KMS-11 (cell line): Measurements from ENCODE around the gene MED10.

ENCODE experiments used
- H2AFZ ChIP-seq: fragments of 200-600 bp; sonication (generic); 2 replicates; pipeline ENCODE4 v1.6.1; 2016; ENCODE audit warnings: antibody characterized with exemption, mixed run types, low read depth
- H3K27ac ChIP-seq: fragments of 200-600 bp; sonication (generic); 2 replicates; pipeline ENCODE4 v1.6.1; 2016; ENCODE audit warnings: mild to moderate bottlenecking, mixed run types
- H3K27me3 ChIP-seq: fragments of 200-600 bp; sonication (generic); 2 replicates; pipeline ENCODE4 v1.6.1; 2017; ENCODE audit warnings: mild to moderate bottlenecking, low read depth, mixed run types, moderate library complexity; ENCODE audit not compliant: insufficient read depth
- H3K36me3 ChIP-seq: fragments of 200-600 bp; sonication (generic); 2 replicates; pipeline ENCODE4 v1.6.1; 2017; ENCODE audit warnings: mild to moderate bottlenecking, mixed run types; ENCODE audit not compliant: insufficient read depth
- H3K4me1 ChIP-seq: fragments of 200-600 bp; sonication (generic); 2 replicates; pipeline ENCODE4 v1.6.1; 2016; ENCODE audit warnings: mild to moderate bottlenecking, low read depth, mixed run types; ENCODE audit not compliant: poor library complexity, severe bottlenecking
- H3K4me2 ChIP-seq: fragments of 200-600 bp; sonication (generic); 2 replicates; pipeline ENCODE4 v1.7.0; 2016; ENCODE audit warnings: mild to moderate bottlenecking, mixed run types
- H3K4me3 ChIP-seq: fragments of 200-600 bp; sonication (generic); IDR thresholded peaks from 2 replicates; pipeline ENCODE4 v1.6.1; 2017; ENCODE audit warnings: low read depth, low read length, mixed read lengths; ENCODE audit not compliant: insufficient read depth
- H3K79me2 ChIP-seq: fragments of 200-600 bp; sonication (generic); 2 replicates; pipeline ENCODE4 v1.6.1; 2016; ENCODE audit warnings: low read depth, mixed run types; ENCODE audit not compliant: insufficient read depth
- H3K9ac ChIP-seq: fragments of 200-600 bp; sonication (generic); 2 replicates; pipeline ENCODE4 v1.6.1; 2016; ENCODE audit warnings: mild to moderate bottlenecking, mixed run types
- H4K20me1 ChIP-seq: fragments of 200-600 bp; sonication (generic); 2 replicates; pipeline ENCODE4 v1.6.1; 2016; ENCODE audit warnings: mild to moderate bottlenecking, mixed run types; ENCODE audit not compliant: insufficient read depth
- TF ChIP-seq, protein P1 (sequence below): fragments of 200-600 bp; sonication (generic); conservative IDR thresholded peaks from 2 replicates; pipeline ENCODE4 v1.6.1; 2017; ENCODE audit warnings: low read depth, mild to moderate bottlenecking, antibody characterized with exemption, low read length, moderate library complexity, mixed read lengths

MED10 gene

DNA sequence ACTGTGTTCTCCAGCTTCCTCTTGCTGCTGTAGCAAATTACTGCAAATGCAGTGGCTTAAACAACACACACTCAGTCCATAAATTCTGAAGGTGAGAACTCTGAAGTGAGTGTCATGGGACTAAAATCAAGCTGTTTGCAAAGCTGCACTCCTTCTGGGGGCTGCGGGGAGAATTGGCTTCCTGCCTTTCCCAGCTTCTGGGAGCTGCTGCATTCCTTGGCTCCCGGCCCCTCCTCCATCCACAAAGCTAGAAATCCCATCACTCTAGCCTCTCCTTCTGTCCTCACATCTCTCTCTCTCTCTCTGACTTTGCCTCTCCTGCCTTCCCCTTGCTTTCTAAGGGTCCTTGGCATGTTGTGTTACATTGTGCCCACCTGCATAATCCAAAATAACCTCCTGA is 14.2 kb upstream of the MED10 start:
- no peak overlapping the region for H3K9ac ChIP-seq
- H2AFZ ChIP-seq: no peak overlapping the region
- no peaks in the 10 kb centered on the region for H3K27me3 ChIP-seq
- H3K4me2 ChIP-seq: no peak overlapping the region
- TF ChIP-seq, protein P1, sequence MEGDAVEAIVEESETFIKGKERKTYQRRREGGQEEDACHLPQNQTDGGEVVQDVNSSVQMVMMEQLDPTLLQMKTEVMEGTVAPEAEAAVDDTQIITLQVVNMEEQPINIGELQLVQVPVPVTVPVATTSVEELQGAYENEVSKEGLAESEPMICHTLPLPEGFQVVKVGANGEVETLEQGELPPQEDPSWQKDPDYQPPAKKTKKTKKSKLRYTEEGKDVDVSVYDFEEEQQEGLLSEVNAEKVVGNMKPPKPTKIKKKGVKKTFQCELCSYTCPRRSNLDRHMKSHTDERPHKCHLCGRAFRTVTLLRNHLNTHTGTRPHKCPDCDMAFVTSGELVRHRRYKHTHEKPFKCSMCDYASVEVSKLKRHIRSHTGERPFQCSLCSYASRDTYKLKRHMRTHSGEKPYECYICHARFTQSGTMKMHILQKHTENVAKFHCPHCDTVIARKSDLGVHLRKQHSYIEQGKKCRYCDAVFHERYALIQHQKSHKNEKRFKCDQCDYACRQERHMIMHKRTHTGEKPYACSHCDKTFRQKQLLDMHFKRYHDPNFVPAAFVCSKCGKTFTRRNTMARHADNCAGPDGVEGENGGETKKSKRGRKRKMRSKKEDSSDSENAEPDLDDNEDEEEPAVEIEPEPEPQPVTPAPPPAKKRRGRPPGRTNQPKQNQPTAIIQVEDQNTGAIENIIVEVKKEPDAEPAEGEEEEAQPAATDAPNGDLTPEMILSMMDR: no peak
- no peak overlapping the region for H3K27ac ChIP-seq
- no peaks in the 10 kb centered on the region for H4K20me1 ChIP-seq
- no peak overlapping the region for H3K4me3 ChIP-seq
- H3K36me3 ChIP-seq: no peaks in the 10 kb centered on the region
- H3K4me1 ChIP-seq: peaks cover 15% of the 10 kb centered on the region
- no peaks in the 10 kb centered on the region for H3K79me2 ChIP-seq

DNA sequence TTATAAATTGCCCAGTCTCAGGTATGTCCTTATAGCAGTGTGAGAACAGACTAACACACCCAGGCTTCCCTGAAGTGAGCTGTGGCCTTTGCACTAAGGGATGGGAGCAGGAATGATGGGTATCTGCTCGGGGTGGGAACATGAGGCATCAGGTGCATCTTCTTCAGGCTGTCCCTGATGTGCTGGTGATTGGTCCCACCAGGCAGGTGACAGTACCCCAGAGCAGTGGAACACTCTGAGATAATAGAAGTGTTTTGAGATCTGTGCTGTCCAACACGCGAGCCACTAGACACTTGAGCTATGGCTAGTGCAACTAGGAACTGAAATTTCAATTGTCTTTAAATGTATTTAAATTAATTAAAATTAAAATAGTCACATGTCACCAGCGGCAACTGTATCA is 12.8 kb upstream of the MED10 start:
- Histone ChIP-seq H3K9ac (no peak overlapping the region), H3K27ac (no peak overlapping the region), H3K4me2 (no peak overlapping the region), H3K36me3 (no peaks in the 10 kb centered on the region), H3K79me2 (no peaks in the 10 kb centered on the region), H3K27me3 (no peaks in the 10 kb centered on the region), H3K4me1 (peaks cover 15% of the 10 kb centered on the region), H2AFZ (no peak overlapping the region), H3K4me3 (no peak overlapping the region), H4K20me1 (no peaks in the 10 kb centered on the region)
- TF ChIP-seq, protein P1: no peak

DNA sequence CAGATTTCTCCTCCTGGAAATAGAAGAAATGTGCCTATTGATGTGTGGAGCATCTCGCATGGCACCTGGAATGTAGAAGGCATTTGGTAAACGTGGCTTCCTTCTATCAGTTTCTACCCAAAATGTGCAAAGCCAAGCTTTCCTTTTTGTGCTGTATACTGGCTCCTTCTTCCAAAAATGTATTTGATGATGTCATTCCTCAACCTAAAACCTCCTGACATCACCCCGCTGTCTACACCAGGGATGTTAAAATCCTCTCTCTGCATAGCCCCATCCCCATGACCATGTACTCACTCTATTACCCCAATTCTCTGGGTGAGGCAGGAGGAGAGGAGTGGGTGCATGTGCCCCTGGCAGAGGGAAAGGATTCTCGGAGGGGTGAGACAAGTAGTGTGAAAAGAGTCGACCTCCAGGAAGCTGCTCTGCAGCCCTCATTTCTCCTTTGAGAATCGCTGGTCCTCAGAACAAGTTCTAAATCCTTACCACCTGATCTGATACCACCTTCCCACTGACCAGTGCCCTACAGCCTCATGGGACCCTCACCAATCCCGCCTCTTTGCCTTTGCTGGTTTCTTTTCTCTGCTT is 11.7 kb upstream of the MED10 start:
- H3K4me1 ChIP-seq: peaks cover 15% of the 10 kb centered on the region
- H3K79me2 ChIP-seq: no peaks in the 10 kb centered on the region
- H3K27me3 ChIP-seq: no peaks in the 10 kb centered on the region
- no peak overlapping the region for H2AFZ ChIP-seq
- TF ChIP-seq, protein P1: no peak
- H3K27ac ChIP-seq: no peak overlapping the region
- no peak overlapping the region for H3K9ac ChIP-seq
- H3K4me2 ChIP-seq: no peak overlapping the region
- H4K20me1 ChIP-seq: no peaks in the 10 kb centered on the region
- H3K4me3 ChIP-seq: no peak overlapping the region
- no peaks in the 10 kb centered on the region for H3K36me3 ChIP-seq

DNA sequence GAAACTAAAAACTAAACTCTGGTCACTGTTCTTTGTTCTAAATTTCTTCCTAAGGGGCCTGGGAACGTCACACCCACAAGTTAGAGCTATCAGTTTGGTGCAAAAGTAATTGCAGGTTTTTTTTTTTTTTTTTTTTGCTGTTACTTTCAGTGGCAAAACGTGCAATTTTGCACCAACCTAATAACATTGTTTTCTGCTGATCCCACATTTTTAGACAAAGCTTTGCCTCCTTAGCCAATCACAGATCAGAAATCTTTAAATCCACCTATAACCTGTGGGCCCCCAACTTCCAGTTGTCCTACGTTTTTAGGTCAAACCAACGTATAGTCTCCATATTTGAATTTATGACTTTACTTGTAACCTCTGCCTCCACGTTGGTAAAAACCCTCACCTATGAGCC is 11.1 kb upstream of the MED10 start:
- H4K20me1 ChIP-seq: no peaks in the 10 kb centered on the region
- no peaks in the 10 kb centered on the region for H3K79me2 ChIP-seq

More for the DNA sequence above, 11.1 kb upstream of the MED10 start:
- Histone ChIP-seq H3K27me3 (no peaks in the 10 kb centered on the region), H3K36me3 (no peaks in the 10 kb centered on the region), H3K4me1 (peaks cover 14% of the 10 kb centered on the region), H3K4me3 (no peak overlapping the region), H3K27ac (no peak overlapping the region), H2AFZ (no peak overlapping the region), H3K4me2 (no peak overlapping the region), H3K9ac (no peak overlapping the region)
- TF ChIP-seq, protein P1: no peak
